ENCODE measurements around the gene RBM20.

DNA sequence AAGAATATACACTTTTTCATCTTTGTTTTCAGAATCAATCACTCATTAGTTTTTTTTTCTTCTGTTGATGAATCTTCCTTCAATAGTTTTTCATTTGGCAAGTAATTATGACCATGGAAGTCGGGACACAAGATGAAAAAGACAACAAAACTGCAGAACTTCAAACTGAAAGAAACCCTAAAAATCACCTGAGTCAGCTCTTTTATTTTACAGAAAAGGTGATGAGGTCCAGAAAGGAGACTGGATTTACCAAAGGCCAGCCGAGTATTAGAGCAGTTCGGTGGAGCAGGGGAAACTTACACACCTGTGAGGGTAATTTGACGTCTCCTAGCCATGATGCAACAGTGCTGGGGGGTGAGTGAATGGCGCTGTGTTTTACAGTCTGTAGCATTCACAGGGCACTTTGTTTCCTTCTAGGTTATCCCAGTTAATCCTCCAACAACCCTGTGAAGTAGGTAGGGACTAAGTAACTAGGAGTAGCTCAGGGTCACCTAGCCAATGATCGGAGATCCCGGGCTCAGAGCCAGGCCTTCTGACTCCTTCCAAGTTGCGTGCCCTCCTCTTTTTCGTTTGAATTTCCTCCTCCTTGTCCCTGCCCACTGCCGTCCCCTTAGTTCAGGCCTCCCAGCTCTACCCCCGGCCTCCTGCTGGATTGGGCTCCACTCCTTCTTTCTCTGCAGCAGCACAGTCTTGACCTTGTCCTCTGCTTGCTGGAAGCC lies 14.0 kb downstream of the RBM20 start:
- no peak for TF ChIP-seq EZH2 (IDR thresholded peaks at IDR 0.05; ENCODE audit: insufficient read depth, poor library complexity, severe bottlenecking)
- TF ChIP-seq EZH2phosphoT487 (IDR thresholded peaks at IDR 0.05; ENCODE audit: insufficient read depth, low read depth) = no peak
